ENCODE results near the gene INS.

The INS gene

GRCh38 chr11:2164081-2164480 lies 3.1 kb upstream of the INS start:
- no peak for DNase-seq

GRCh38 chr11:2163428-2163978 lies 2.5 kb upstream of the INS start:
- DNase-seq, result no peak

GRCh38 chr11:2159536-2160413 lies 1.2 kb downstream of the INS start:
- no peak for DNase-seq

- no peak for DNase-seq
Observed at GRCh38 chr11:2158966-2159365, 2.0 kb downstream of the INS start.

- no peak for DNase-seq
Observed at GRCh38 chr11:2158296-2158737, 2.7 kb downstream of the INS start.

GRCh38 chr11:2157294-2158040 lies 3.5 kb downstream of the INS start:
- DNase-seq, result no peak

GRCh38 chr11:2156416-2157182 lies 4.4 kb downstream of the INS start:
- DNase-seq, result peak; percentile 73

- DNase-seq, result no peak
Observed at GRCh38 chr11:2155511-2155910, 5.5 kb downstream of the INS start.

GRCh38 chr11:2154889-2155288 lies 6.1 kb downstream of the INS start:
- no peak for DNase-seq

- DNase-seq, result no peak
Observed at GRCh38 chr11:2154195-2154585, 6.8 kb downstream of the INS start.

GRCh38 chr11:2153581-2154194 lies 7.3 kb downstream of the INS start:
- DNase-seq, result no peak

GRCh38 chr11:2151500-2152257 lies 9.3 kb downstream of the INS start:
- peak; percentile 86 for DNase-seq

- peak; percentile 44 for DNase-seq
Observed at GRCh38 chr11:2149864-2150847, 10.9 kb downstream of the INS start.

GRCh38 chr11:2149460-2149859 lies 11.5 kb downstream of the INS start:
- DNase-seq, result no peak

- no peak for DNase-seq
Observed at GRCh38 chr11:2148595-2148994, 12.4 kb downstream of the INS start.

- no peak for DNase-seq
Observed at GRCh38 chr11:2147391-2147790, 13.6 kb downstream of the INS start.

- DNase-seq, result no peak
Observed at GRCh38 chr11:2146051-2146450, 15.0 kb downstream of the INS start.

- no peak for DNase-seq
Observed at GRCh38 chr11:2144544-2145248, 16.3 kb downstream of the INS start.

- DNase-seq, result no peak
Observed at GRCh38 chr11:2143799-2144543, 17.0 kb downstream of the INS start.
